K562 (cell line): ENCODE data around the gene SLC12A9. TPM values are rescaled to one million over a fixed set of nuclear protein-coding genes. Genes with fewer than 3 reads are reported as not detected.

Source experiments
- EGR1 ChIP-seq: fragments of 450-650 bp; conservative IDR thresholded peaks from 2 replicates; pipeline ENCODE4 v1.6.1; 2017; ENCODE audit warnings: mild to moderate bottlenecking
- HOXB6 ChIP-seq: fragments of 250-450 bp; sonication (Bioruptor Pico); IDR thresholded peaks from 2 replicates; pipeline ENCODE4 v1.5.1; 2022; ENCODE audit warnings: mild to moderate bottlenecking, borderline replicate concordance
- KAT2B ChIP-seq: IDR thresholded peaks from one replicate; pipeline ENCODE4 v1.6.1; 2012; ENCODE audit warnings: low read depth, mild to moderate bottlenecking, control low read depth, inconsistent platforms, low read length, moderate library complexity
- MCM2 ChIP-seq: fragments of 450-650 bp; IDR thresholded peaks from 2 replicates; pipeline ENCODE4 v1.6.1; 2017; ENCODE audit warnings: low read depth, mild to moderate bottlenecking
- MED1 ChIP-seq: sonication (generic); formaldehyde crosslinking; IDR thresholded peaks from 2 replicates; pipeline ENCODE4 v1.8.1; 2023; ENCODE audit warnings: missing genetic modification reagents, borderline replicate concordance
- MIER1 ChIP-seq: fragments of 450-650 bp; IDR thresholded peaks from 2 replicates; pipeline ENCODE4 v1.6.1; 2016; ENCODE audit warnings: antibody characterized with exemption, mild to moderate bottlenecking, low read depth
- NFATC3 ChIP-seq: fragments of 450-650 bp; IDR thresholded peaks from 2 replicates; pipeline ENCODE4 v1.6.1; 2017; ENCODE audit warnings: mild to moderate bottlenecking
- NFYB ChIP-seq: IDR thresholded peaks from 2 replicates; pipeline ENCODE4 v1.6.1; 2011; ENCODE audit warnings: mild to moderate bottlenecking, moderate library complexity; ENCODE audit not compliant: insufficient read length; ENCODE audit errors: extremely low read depth
- RBM14 ChIP-seq: fragments of 200-400 bp; formaldehyde crosslinking; IDR thresholded peaks from 2 replicates; pipeline ENCODE4 v1.6.1; 2018; ENCODE audit warnings: low read depth, mild to moderate bottlenecking, low read length, moderate library complexity, borderline replicate concordance; ENCODE audit not compliant: insufficient read depth
- TSC22D4 ChIP-seq: fragments of 450-650 bp; IDR thresholded peaks from 2 replicates; pipeline ENCODE4 v1.6.1; 2016; ENCODE audit warnings: missing genetic modification characterization, missing biosample characterization, control low read depth
- ZFP36 ChIP-seq: fragments of 150-350 bp; IDR thresholded peaks from 2 replicates; pipeline ENCODE4 v1.6.1; 2018; ENCODE audit warnings: low read length, low read depth; ENCODE audit not compliant: partially characterized antibody
- ZNF175 ChIP-seq: fragments of 200-800 bp; sonication (Bioruptor generic); IDR thresholded peaks from 2 replicates; pipeline ENCODE4 v1.6.1; 2016; ENCODE audit warnings: low read depth, mild to moderate bottlenecking, missing genetic modification characterization, missing compliant biosample characterization
- ZNF766 ChIP-seq: fragments of 200-800 bp; sonication (Bioruptor generic); conservative IDR thresholded peaks from 2 replicates; pipeline ENCODE4 v1.6.1; 2016; ENCODE audit warnings: missing genetic modification characterization, missing compliant biosample characterization
- polyA plus RNA-seq, 8 experiments: library from polyadenylated mRNA; depleted of rRNA in 4 of 8; stranded (reverse) in 5 of 8; unstranded in 3 of 8; fragments of >200 nt; fragmentation: Nextera tagmentation in 2 of 8; fragmentation: Illumina TruSeq in 1 of 8; extraction: Ambion mirVana in 2 of 8; extraction: Trizol in 1 of 8; gene quantifications; 2 replicates each; pipeline versions ENCODE4 v1.2.1 to v1.2.3, GENCODE V29; 2011 to 2014; ENCODE audit warnings: inconsistent platforms in 1 of 8, missing spikeins in 1 of 8
- total RNA-seq, 7 experiments: library from RNA; depleted of rRNA in 6 of 7; stranded (reverse); fragments of >200 nt in 6 of 7; fragmentation: Illumina TruSeq in 2 of 7; extraction: Trizol in 2 of 7; gene quantifications; 2 replicates each; pipeline versions ENCODE4 v1.2.1 to v1.2.3, GENCODE V29; 2011 to 2021; ENCODE audit warnings: low replicate concordance in 1 of 7
- TF ChIP-seq, protein P1 (sequence below): sonication (generic); formaldehyde crosslinking; IDR thresholded peaks from 2 replicates; pipeline ENCODE4 v1.4.0; 2020; ENCODE audit warnings: mild to moderate bottlenecking, missing genetic modification reagents
- TF ChIP-seq, protein P2 (sequence below): fragments of 250-450 bp; sonication (Bioruptor Pico); IDR thresholded peaks from 2 replicates; pipeline ENCODE4 v1.8.0; 2021; ENCODE audit warnings: moderate library complexity, mild to moderate bottlenecking, inconsistent platforms
- TF ChIP-seq, protein P3 (sequence below): fragments of 450-650 bp; IDR thresholded peaks from 2 replicates; pipeline ENCODE4 v1.6.1; 2016; ENCODE audit warnings: low read depth

The SLC12A9 gene
- total and polyA plus RNA-seq, 9 of the 15 experiments (the other 6 are each of a cell fraction or from before 2014, with no cell fraction given): 0.06 to 20.2 (median 10.7) TPM

DNA sequence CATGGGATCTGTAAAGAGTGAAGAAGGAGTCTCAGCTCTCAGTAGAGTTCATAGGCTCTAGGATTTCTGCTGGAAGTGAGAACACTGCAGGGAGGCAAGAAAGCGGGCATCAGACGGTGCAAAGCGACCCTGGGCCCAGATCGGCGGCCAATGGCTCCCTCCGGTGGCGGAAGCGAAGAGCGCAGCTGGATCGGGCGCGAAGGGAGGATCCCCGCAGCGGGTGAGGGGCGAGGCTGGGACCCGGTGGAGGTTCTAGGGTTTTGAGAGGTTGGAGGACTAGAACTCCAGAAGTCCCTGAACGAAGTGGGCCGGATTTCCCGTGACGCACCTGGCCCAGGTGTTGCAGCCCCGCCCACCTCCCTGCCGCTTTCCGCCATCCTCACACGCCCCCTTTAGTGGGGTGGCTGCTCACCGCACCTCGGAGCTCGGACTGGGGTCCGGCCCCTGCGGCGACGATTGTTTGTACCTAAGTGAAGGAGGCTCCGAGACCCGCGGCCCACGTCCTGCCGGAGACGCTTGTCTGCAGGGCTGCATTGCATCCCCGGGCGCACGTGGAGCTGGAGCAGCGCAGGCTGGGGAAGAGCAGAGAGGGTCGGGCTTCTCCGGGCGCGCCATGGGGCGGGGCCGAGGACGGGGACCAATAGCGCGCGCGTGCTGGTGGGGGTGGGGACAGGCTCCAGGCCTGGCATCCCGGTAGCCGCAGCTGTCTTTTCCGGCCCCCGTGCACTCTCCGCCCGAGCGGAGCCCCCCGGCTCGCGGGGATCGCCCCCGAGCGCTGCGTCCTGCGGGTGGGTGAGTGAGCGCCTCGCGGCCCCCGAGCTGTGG lies at the start of gene SLC12A9 (continued):
- TF ChIP-seq, protein P1, sequence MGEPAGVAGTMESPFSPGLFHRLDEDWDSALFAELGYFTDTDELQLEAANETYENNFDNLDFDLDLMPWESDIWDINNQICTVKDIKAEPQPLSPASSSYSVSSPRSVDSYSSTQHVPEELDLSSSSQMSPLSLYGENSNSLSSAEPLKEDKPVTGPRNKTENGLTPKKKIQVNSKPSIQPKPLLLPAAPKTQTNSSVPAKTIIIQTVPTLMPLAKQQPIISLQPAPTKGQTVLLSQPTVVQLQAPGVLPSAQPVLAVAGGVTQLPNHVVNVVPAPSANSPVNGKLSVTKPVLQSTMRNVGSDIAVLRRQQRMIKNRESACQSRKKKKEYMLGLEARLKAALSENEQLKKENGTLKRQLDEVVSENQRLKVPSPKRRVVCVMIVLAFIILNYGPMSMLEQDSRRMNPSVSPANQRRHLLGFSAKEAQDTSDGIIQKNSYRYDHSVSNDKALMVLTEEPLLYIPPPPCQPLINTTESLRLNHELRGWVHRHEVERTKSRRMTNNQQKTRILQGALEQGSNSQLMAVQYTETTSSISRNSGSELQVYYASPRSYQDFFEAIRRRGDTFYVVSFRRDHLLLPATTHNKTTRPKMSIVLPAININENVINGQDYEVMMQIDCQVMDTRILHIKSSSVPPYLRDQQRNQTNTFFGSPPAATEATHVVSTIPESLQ (CRISPR knock-in tag): peak; percentile 60; the same call in 1 of the 2 replicates
- TF ChIP-seq NFATC3: no peak
- no peak for TF ChIP-seq HOXB6 (CRISPR knock-in tag)
- no peak for TF ChIP-seq ZNF766 (CRISPR knock-in tag)
- TF ChIP-seq MIER1: no peak
- TF ChIP-seq MED1 (CRISPR knock-in tag): no peak
- no peak for TF ChIP-seq RBM14
- no peak for TF ChIP-seq ZFP36
- TF ChIP-seq ZNF175 (CRISPR knock-in tag): no peak
- TF ChIP-seq MCM2: no peak
- no peak for TF ChIP-seq TSC22D4 (tag)
- TF ChIP-seq NFYB: peak; percentile 81
- TF ChIP-seq EGR1: peak; percentile 53
- no peak for TF ChIP-seq KAT2B
- TF ChIP-seq, protein P2, sequence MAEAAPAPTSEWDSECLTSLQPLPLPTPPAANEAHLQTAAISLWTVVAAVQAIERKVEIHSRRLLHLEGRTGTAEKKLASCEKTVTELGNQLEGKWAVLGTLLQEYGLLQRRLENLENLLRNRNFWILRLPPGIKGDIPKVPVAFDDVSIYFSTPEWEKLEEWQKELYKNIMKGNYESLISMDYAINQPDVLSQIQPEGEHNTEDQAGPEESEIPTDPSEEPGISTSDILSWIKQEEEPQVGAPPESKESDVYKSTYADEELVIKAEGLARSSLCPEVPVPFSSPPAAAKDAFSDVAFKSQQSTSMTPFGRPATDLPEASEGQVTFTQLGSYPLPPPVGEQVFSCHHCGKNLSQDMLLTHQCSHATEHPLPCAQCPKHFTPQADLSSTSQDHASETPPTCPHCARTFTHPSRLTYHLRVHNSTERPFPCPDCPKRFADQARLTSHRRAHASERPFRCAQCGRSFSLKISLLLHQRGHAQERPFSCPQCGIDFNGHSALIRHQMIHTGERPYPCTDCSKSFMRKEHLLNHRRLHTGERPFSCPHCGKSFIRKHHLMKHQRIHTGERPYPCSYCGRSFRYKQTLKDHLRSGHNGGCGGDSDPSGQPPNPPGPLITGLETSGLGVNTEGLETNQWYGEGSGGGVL (CRISPR knock-in tag): no peak
- TF ChIP-seq, protein P3, sequence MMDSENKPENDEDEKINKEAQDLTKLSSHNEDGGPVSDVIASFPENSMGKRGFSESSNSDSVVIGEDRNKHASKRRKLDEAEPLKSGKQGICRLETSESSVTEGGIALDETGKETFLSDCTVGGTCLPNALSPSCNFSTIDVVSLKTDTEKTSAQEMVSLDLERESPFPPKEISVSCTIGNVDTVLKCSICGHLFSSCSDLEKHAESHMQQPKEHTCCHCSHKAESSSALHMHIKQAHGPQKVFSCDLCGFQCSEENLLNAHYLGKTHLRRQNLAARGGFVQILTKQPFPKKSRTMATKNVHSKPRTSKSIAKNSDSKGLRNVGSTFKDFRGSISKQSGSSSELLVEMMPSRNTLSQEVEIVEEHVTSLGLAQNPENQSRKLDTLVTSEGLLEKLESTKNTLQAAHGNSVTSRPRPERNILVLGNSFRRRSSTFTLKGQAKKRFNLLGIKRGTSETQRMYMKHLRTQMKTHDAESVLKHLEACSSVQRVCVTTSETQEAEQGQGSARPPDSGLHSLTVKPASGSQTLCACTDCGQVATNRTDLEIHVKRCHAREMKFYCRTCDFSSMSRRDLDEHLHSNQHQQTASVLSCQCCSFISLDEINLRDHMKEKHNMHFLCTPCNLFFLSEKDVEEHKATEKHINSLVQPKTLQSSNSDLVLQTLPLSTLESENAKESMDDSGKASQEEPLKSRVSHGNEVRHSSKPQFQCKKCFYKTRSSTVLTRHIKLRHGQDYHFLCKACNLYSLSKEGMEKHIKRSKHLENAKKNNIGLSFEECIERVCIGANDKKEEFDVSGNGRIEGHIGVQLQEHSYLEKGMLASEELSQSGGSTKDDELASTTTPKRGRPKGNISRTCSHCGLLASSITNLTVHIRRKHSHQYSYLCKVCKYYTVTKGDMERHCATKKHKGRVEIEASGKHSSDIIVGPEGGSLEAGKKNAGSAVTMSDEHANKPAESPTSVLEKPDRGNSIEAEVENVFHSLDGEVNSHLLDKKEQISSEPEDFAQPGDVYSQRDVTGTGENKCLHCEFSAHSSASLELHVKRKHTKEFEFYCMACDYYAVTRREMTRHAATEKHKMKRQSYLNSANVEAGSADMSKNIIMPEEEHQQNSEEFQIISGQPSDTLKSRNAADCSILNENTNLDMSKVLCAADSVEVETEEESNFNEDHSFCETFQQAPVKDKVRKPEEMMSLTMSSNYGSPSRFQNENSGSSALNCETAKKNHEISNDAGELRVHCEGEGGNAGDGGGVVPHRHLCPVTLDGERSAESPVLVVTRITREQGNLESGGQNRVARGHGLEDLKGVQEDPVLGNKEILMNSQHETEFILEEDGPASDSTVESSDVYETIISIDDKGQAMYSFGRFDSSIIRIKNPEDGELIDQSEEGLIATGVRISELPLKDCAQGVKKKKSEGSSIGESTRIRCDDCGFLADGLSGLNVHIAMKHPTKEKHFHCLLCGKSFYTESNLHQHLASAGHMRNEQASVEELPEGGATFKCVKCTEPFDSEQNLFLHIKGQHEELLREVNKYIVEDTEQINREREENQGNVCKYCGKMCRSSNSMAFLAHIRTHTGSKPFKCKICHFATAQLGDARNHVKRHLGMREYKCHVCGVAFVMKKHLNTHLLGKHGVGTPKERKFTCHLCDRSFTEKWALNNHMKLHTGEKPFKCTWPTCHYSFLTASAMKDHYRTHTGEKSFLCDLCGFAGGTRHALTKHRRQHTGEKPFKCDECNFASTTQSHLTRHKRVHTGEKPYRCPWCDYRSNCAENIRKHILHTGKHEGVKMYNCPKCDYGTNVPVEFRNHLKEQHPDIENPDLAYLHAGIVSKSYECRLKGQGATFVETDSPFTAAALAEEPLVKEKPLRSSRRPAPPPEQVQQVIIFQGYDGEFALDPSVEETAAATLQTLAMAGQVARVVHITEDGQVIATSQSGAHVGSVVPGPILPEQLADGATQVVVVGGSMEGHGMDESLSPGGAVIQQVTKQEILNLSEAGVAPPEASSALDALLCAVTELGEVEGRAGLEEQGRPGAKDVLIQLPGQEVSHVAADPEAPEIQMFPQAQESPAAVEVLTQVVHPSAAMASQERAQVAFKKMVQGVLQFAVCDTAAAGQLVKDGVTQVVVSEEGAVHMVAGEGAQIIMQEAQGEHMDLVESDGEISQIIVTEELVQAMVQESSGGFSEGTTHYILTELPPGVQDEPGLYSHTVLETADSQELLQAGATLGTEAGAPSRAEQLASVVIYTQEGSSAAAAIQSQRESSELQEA: no peak
